Endothelial cell (in vitro differentiated cells): ENCODE measurements around the gene DNAJC6. TPM values are rescaled to one million over a fixed set of nuclear protein-coding genes. Genes with fewer than 3 reads are reported as not detected.

Source experiments
- DNase-seq: peaks from one replicate; pipeline ENCODE4 v3.0.0; 2021; ENCODE audit warnings: low spot score
- H3K27ac Mint-ChIP-seq: one replicate; pipeline ENCODE4 v1.8.0; 2021; ENCODE audit warnings: mixed read lengths, inconsistent platforms; ENCODE audit not compliant: unreplicated experiment
- H3K27me3 Mint-ChIP-seq: one replicate; pipeline ENCODE4 v1.8.0; 2021; ENCODE audit warnings: mild to moderate bottlenecking, moderate library complexity, mixed read lengths, inconsistent platforms; ENCODE audit not compliant: unreplicated experiment
- H3K36me3 Mint-ChIP-seq: one replicate; pipeline ENCODE4 v1.8.0; 2021; ENCODE audit warnings: mild to moderate bottlenecking, low read depth, mixed read lengths, inconsistent platforms; ENCODE audit not compliant: unreplicated experiment
- H3K4me1 Mint-ChIP-seq: one replicate; pipeline ENCODE4 v1.8.0; 2021; ENCODE audit warnings: mild to moderate bottlenecking, mixed read lengths, inconsistent platforms; ENCODE audit not compliant: unreplicated experiment
- H3K4me3 Mint-ChIP-seq: one replicate; pipeline ENCODE4 v1.8.0; 2021; ENCODE audit warnings: mild to moderate bottlenecking, mixed read lengths, inconsistent platforms; ENCODE audit not compliant: unreplicated experiment
- H3K9me3 Mint-ChIP-seq: one replicate; pipeline ENCODE4 v1.8.0; 2021; ENCODE audit warnings: mixed read lengths, inconsistent platforms; ENCODE audit not compliant: unreplicated experiment
- total RNA-seq: library from RNA; stranded (reverse); fragmentation: NEBNext Ultra II Directional; extraction: Animal tissue kit (Norgen Biotek cat#: 25700); gene quantifications from one replicate; pipeline ENCODE4 v1.2.1, GENCODE V29; 2021; ENCODE audit not compliant: unreplicated experiment
- TF ChIP-seq, protein P1 (sequence below): fragments of 200-600 bp; sonication (generic); IDR thresholded peaks from one replicate; pipeline ENCODE4 v1.5.0; 2021; ENCODE audit warnings: antibody characterized with exemption; ENCODE audit not compliant: unreplicated experiment

The DNAJC6 gene
- total RNA-seq, 1 donor from 2014 or later, result 3.5 TPM

- Mint-ChIP-seq H3K27me3 (no peaks in the 10 kb centered on the region), H3K4me1 (no peaks in the 10 kb centered on the region), H3K36me3 (no peaks in the 10 kb centered on the region), H3K9me3 (no peaks in the 10 kb centered on the region), H3K27ac (no peak overlapping the region), H3K4me3 (no peak overlapping the region)
- no peak for DNase-seq
- TF ChIP-seq, protein P1, sequence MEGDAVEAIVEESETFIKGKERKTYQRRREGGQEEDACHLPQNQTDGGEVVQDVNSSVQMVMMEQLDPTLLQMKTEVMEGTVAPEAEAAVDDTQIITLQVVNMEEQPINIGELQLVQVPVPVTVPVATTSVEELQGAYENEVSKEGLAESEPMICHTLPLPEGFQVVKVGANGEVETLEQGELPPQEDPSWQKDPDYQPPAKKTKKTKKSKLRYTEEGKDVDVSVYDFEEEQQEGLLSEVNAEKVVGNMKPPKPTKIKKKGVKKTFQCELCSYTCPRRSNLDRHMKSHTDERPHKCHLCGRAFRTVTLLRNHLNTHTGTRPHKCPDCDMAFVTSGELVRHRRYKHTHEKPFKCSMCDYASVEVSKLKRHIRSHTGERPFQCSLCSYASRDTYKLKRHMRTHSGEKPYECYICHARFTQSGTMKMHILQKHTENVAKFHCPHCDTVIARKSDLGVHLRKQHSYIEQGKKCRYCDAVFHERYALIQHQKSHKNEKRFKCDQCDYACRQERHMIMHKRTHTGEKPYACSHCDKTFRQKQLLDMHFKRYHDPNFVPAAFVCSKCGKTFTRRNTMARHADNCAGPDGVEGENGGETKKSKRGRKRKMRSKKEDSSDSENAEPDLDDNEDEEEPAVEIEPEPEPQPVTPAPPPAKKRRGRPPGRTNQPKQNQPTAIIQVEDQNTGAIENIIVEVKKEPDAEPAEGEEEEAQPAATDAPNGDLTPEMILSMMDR, result no peak
Observed at GRCh38 chr1:65388908-65389695, 79.8 kb downstream of the DNAJC6 start.

DNA sequence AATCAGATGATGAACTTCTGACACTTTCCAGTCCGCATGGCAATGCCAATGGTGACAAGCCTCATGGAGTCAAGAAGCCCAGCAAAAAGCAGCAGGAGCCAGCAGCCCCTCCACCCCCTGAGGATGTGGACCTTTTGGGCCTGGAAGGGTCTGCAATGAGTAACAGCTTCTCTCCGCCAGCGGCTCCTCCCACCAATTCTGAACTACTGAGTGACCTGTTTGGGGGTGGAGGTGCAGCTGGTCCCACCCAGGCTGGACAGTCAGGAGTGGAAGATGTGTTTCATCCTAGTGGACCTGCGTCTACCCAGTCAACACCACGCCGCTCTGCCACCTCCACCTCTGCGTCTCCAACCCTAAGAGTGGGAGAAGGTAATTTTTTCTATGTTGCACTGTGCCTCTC is 83.2 kb downstream of the DNAJC6 start:
- H3K9me3 Mint-ChIP-seq, result no peaks in the 10 kb centered on the region
- no peaks in the 10 kb centered on the region for H3K4me1 Mint-ChIP-seq
- H3K27me3 Mint-ChIP-seq, result no peaks in the 10 kb centered on the region
- H3K27ac Mint-ChIP-seq, result no peak overlapping the region
- TF ChIP-seq, protein P1, result no peak
- H3K4me3 Mint-ChIP-seq, result no peak overlapping the region
- DNase-seq, result no peak
- H3K36me3 Mint-ChIP-seq, result no peaks in the 10 kb centered on the region

DNA sequence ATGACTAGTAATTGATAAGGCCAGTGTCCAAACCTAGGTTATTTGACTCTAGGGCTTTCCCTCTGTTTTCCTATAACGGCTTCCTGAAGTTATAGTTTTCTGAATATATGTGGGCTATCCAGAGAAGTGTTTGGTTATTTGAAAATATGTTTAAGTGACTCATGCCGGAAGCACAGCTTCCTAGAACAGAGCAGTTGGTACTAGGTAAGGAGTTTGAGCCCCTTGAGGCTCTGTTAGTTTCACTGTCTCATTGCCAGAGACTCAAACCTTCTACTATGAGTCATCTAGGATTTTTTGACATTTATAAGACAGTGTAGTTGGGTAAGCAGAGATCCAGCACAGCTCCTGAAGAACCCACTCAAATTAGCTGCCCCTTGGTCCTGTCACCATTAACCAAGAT is 84.0 kb downstream of the DNAJC6 start:
- H3K27ac Mint-ChIP-seq, result no peak overlapping the region
- no peaks in the 10 kb centered on the region for H3K27me3 Mint-ChIP-seq
- H3K36me3 Mint-ChIP-seq, result no peaks in the 10 kb centered on the region
- DNase-seq, result no peak
- H3K4me1 Mint-ChIP-seq, result no peaks in the 10 kb centered on the region
- H3K9me3 Mint-ChIP-seq, result no peaks in the 10 kb centered on the region
- H3K4me3 Mint-ChIP-seq, result no peak overlapping the region
- TF ChIP-seq, protein P1, result no peak

DNA sequence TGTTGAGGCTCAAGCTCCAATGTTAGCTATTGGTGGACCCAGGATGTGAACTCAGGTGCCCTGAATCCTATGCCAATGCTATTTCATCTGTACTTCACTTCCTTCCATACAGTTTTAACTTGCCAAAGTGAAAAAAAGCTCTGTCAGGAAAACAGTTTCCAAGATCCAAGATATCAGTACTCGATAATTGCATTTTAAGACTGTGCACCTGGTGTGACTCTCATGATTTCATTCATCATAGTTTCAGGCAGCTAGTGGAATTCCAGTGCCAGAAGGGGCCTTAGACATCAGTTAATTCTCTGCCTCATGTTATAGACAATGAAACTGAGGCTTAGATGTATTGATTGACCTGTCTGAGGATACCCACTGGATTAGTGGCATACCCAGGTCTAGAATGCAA is 84.6 kb downstream of the DNAJC6 start:
- Mint-ChIP-seq H3K4me3 (no peak overlapping the region), H3K36me3 (no peaks in the 10 kb centered on the region), H3K27ac (no peak overlapping the region), H3K9me3 (no peaks in the 10 kb centered on the region), H3K27me3 (no peaks in the 10 kb centered on the region), H3K4me1 (no peaks in the 10 kb centered on the region)
- TF ChIP-seq, protein P1, result no peak
- DNase-seq, result no peak

DNA sequence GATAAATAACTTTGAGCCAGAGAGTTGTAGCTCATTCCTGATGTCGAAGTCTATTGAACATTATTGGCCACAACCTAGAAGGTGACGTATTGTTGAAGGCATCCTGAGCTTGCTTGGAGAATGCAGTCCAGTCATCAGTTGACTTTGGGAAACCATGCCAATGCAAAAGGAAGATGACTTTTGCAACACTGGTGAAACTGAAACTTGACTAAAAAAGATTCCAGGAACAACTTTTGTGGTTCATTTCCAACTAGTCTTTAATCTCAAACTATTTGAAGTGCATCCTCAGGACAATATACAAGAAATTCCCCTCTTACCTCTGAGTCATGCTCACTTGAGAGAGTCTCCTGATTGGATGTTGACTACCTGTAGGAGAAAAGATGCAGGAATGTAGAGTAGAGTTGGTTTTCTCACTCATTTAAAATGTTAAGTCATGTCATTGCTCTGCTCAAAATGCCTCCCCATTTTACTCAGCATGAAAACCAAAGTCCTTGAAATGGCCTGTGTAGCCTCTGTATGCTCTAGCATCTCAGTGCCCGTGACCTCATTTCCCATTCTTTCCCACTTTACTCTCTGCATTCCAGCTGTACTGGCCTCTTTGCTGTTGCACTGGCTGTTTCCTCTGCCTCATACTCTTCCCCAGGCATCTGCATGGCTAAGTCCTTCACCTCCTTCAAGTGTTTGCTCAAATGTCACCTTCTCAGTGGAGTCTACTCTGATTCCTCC is 86.7 kb downstream of the DNAJC6 start:
- TF ChIP-seq, protein P1, result no peak
- no peaks in the 10 kb centered on the region for H3K9me3 Mint-ChIP-seq
- no peaks in the 10 kb centered on the region for H3K27me3 Mint-ChIP-seq
- DNase-seq, result no peak
- H3K4me3 Mint-ChIP-seq, result no peak overlapping the region
- H3K4me1 Mint-ChIP-seq, result no peaks in the 10 kb centered on the region
- H3K27ac Mint-ChIP-seq, result no peak overlapping the region
- H3K36me3 Mint-ChIP-seq, result no peaks in the 10 kb centered on the region
